GM19328 (cell line): Measurements from ENCODE around the gene PNCK.

Experiments
- ATAC-seq: cut with Tn5 transposase; IDR thresholded peaks from one replicate; pipeline ENCODE4 v1.9.1; 2021; ENCODE audit warnings: mild to moderate bottlenecking, moderate library complexity; ENCODE audit not compliant: unreplicated experiment

PNCK gene

GRCh38 chrX:153631907-153632594, 41.6 kb downstream of the PNCK start:
- ATAC-seq: no peak

- no peak for ATAC-seq
Measured at GRCh38 chrX:153631346-153631745, 42.3 kb downstream of the PNCK start.

- no peak for ATAC-seq
Measured at GRCh38 chrX:153628665-153629064, 44.9 kb downstream of the PNCK start.

- ATAC-seq: no peak
Measured at GRCh38 chrX:153628129-153628528, 45.5 kb downstream of the PNCK start.

GRCh38 chrX:153627675-153628111, 45.9 kb downstream of the PNCK start:
- no peak for ATAC-seq

- no peak for ATAC-seq
Measured at GRCh38 chrX:153626863-153627674, 46.5 kb downstream of the PNCK start.

- no peak for ATAC-seq
Measured at GRCh38 chrX:153626025-153626633, 47.5 kb downstream of the PNCK start.

GRCh38 chrX:153625271-153626024, 48.2 kb downstream of the PNCK start:
- ATAC-seq: no peak

- ATAC-seq: no peak
Measured at GRCh38 chrX:153624196-153625091, 49.2 kb downstream of the PNCK start.

GRCh38 chrX:153623310-153624029, 50.1 kb downstream of the PNCK start:
- ATAC-seq: no peak

GRCh38 chrX:153622661-153623309, 50.8 kb downstream of the PNCK start:
- no peak for ATAC-seq

GRCh38 chrX:153621949-153622598, 51.5 kb downstream of the PNCK start:
- no peak for ATAC-seq

GRCh38 chrX:153620576-153620975, 53.0 kb downstream of the PNCK start:
- ATAC-seq: no peak
